ENCODE results near the gene PLEKHG5. TPM values are rescaled to one million over a fixed set of nuclear protein-coding genes. Genes with fewer than 3 reads are reported as not detected.

PLEKHG5 gene
- total RNA-seq, 1 experiment from 2014 or later: 32.3 TPM

GRCh38 chr1:6505367-6506209, 14.1 kb upstream of the PLEKHG5 start:
- Mint-ChIP-seq H3K27me3 (ENCODE audit: insufficient read depth, unreplicated experiment) (no peaks in the 10 kb centered on the region), H3K27ac (ENCODE audit: low read depth, unreplicated experiment) (no peak overlapping the region), H3K36me3 (ENCODE audit: insufficient read depth, unreplicated experiment) (no peaks in the 10 kb centered on the region), H3K4me1 (ENCODE audit: insufficient read depth, unreplicated experiment) (peaks cover 6% of the 10 kb centered on the region), H3K4me3 (ENCODE audit: unreplicated experiment) (no peak overlapping the region), H3K9me3 (ENCODE audit: unreplicated experiment) (no peaks in the 10 kb centered on the region)
- no peak for DNase-seq (ENCODE audit: unreplicated experiment)
- POLR2A ChIA-PET: interaction anchor here (0.8 to 1.3 kb wide), 3 partner anchors 14 to 17 kb away, joined by 3 read pairs; no protein-coding TSS in a partner anchor
- intact Hi-C loops (cut with micrococcal nuclease): no loop called here
- BruUV-seq (replicated peaks): no TSS peak
- CTCF ChIA-PET: interaction anchor here (0.5 to 1.1 kb wide), 3 partner anchors 9 to 144 kb away, joined by 3 to 4 read pairs (median 3); no protein-coding TSS in a partner anchor
- no peak for TF ChIP-seq CTCF (IDR thresholded peaks at IDR 0.05; ENCODE audit: unreplicated experiment)

- H3K36me3 Mint-ChIP-seq (ENCODE audit: insufficient read depth, unreplicated experiment): no peaks in the 10 kb centered on the region
- H3K9me3 Mint-ChIP-seq (ENCODE audit: unreplicated experiment): no peaks in the 10 kb centered on the region
- POLR2A ChIA-PET: interaction anchor here (0.8 to 1.2 kb wide), 2 partner anchors 15 to 16 kb away, joined by 3 read pairs; no protein-coding TSS in a partner anchor
- BruUV-seq (replicated peaks): no TSS peak
- H3K4me1 Mint-ChIP-seq (ENCODE audit: insufficient read depth, unreplicated experiment): peaks cover 6% of the 10 kb centered on the region
- DNase-seq (ENCODE audit: unreplicated experiment): no peak
- H3K27ac Mint-ChIP-seq (ENCODE audit: low read depth, unreplicated experiment): no peak overlapping the region
- CTCF ChIA-PET: interaction anchor here (0.6 to 1.1 kb wide), 2 partner anchors 9 to 16 kb away, joined by 3 to 4 read pairs; no protein-coding TSS in a partner anchor
- no peak for TF ChIP-seq CTCF (IDR thresholded peaks at IDR 0.05; ENCODE audit: unreplicated experiment)
- no peaks in the 10 kb centered on the region for H3K27me3 Mint-ChIP-seq (ENCODE audit: insufficient read depth, unreplicated experiment)
- no peak overlapping the region for H3K4me3 Mint-ChIP-seq (ENCODE audit: unreplicated experiment)
- intact Hi-C loops (cut with micrococcal nuclease): no loop called here
These were observed 13.4 kb upstream of the PLEKHG5 start for GRCh38 chr1:6504887-6505286.

- no TSS peak for BruUV-seq (replicated peaks)
- no peak overlapping the region for H3K4me3 Mint-ChIP-seq (ENCODE audit: unreplicated experiment)
- H3K4me1 Mint-ChIP-seq (ENCODE audit: insufficient read depth, unreplicated experiment): peaks cover 6% of the 10 kb centered on the region
- no peak overlapping the region for H3K27ac Mint-ChIP-seq (ENCODE audit: low read depth, unreplicated experiment)
- no peaks in the 10 kb centered on the region for H3K36me3 Mint-ChIP-seq (ENCODE audit: insufficient read depth, unreplicated experiment)
- CTCF ChIA-PET: interaction anchor here (0.5 to 0.9 kb wide), 2 partner anchors 18 to 35 kb away, joined by 3 to 5 read pairs; no protein-coding TSS in a partner anchor
- intact Hi-C loops (cut with micrococcal nuclease): no loop called here
- H3K27me3 Mint-ChIP-seq (ENCODE audit: insufficient read depth, unreplicated experiment): no peaks in the 10 kb centered on the region
- DNase-seq (ENCODE audit: unreplicated experiment): no peak
- H3K9me3 Mint-ChIP-seq (ENCODE audit: unreplicated experiment): no peaks in the 10 kb centered on the region
- POLR2A ChIA-PET: interaction anchor here (1.2 kb wide), 1 partner anchor 16 kb away, joined by 3 read pairs; no protein-coding TSS in a partner anchor
- TF ChIP-seq CTCF (IDR thresholded peaks at IDR 0.05; ENCODE audit: unreplicated experiment): no peak
These were observed 12.6 kb upstream of the PLEKHG5 start for GRCh38 chr1:6503884-6504602.
